Endothelial cell of umbilical vein (primary cell): ENCODE measurements around the gene NDUFB10. TPM values are rescaled to one million over a fixed set of nuclear protein-coding genes. Genes with fewer than 3 reads are reported as not detected.

Experiments used
- BruUV-seq: library from RNA; stranded (reverse); fragments of 400-500 nt; replicated peaks from 2 replicates; lab custom pipeline; 2021; lab: Mats Ljungman, UMichigan
- CTCF ChIA-PET: fragments of 300-600, 350-600 bp; sonication (Branson Sonifier 250); formaldehyde crosslinking; loops from one replicate; lab custom pipeline; 2021; ENCODE audit warnings: antibody characterized with exemption, inconsistent platforms; lab: Charles Lee
- POLR2A ChIA-PET: fragments of 300-600, 350-600 bp; sonication (Branson Sonifier 250); formaldehyde crosslinking; loops from one replicate; lab custom pipeline; 2021; ENCODE audit warnings: antibody characterized with exemption, inconsistent platforms; lab: Charles Lee
- DNase-seq: peaks from one replicate; pipeline ENCODE4 v3.0.0-alpha.2; 2011; ENCODE audit warnings: low read depth, low spot score
- FAIRE-seq: peaks from 2 replicates; lab custom pipeline; 2011; peaks lifted over from hg19 to GRCh38; lab: Jason Lieb, UNC
- H2AFZ ChIP-seq: 2 replicates; pipeline ENCODE4 v1.6.0; 2012; ENCODE audit warnings: low read depth, low read length, control low read depth, inconsistent platforms
- H3K27ac ChIP-seq: 2 replicates; pipeline ENCODE4 v1.5.1; 2011; ENCODE audit warnings: low read depth, mild to moderate bottlenecking, control low read depth, low read length, moderate library complexity; ENCODE audit not compliant: insufficient read depth
- H3K27me3 ChIP-seq, 2 experiments: 2 replicates each; pipeline versions ENCODE4 v1.6.0 to v1.6.1; 2011; ENCODE audit warnings: low read length in 2 of 2, mixed read lengths in 1 of 2; ENCODE audit not compliant: control insufficient read depth in 2 of 2, insufficient read depth in 2 of 2
- H3K36me3 ChIP-seq, 2 experiments: 2 replicates in 1 of 2; 3 replicates in 1 of 2; pipeline ENCODE4 v1.5.1; 2011; ENCODE audit warnings: low read length in 2 of 2, mild to moderate bottlenecking in 1 of 2, moderate library complexity in 1 of 2; ENCODE audit not compliant: control insufficient read depth in 2 of 2, insufficient read depth in 2 of 2; ENCODE audit errors: extremely low read depth in 1 of 2
- H3K4me1 ChIP-seq: 3 replicates; pipeline ENCODE4 v1.5.1; 2011; ENCODE audit warnings: mild to moderate bottlenecking, low read length; ENCODE audit not compliant: control insufficient read depth, insufficient read depth; ENCODE audit errors: extremely low read depth
- H3K4me2 ChIP-seq: 2 replicates; pipeline ENCODE4 v1.6.1; 2011; ENCODE audit warnings: low read length, control low read depth, mixed read lengths; ENCODE audit not compliant: insufficient read depth
- H3K4me3 ChIP-seq, 3 experiments: fragments of 200-600 bp in 1 of 3; sonication (generic), shearing (Covaris generic) in 1 of 3; replicated peaks in 1 of 3; 2 replicates each; pipeline ENCODE4 v1.5.1; 2011 to 2016; ENCODE audit warnings: control low read depth in 3 of 3, low read length in 3 of 3, mild to moderate bottlenecking in 2 of 3, inconsistent platforms in 1 of 3, low read depth in 1 of 3, moderate library complexity in 1 of 3; ENCODE audit not compliant: insufficient read depth in 1 of 3
- H3K79me2 ChIP-seq: 2 replicates; pipeline ENCODE4 v1.6.0; 2012; ENCODE audit warnings: low read length, inconsistent platforms; ENCODE audit not compliant: control insufficient read depth, insufficient read depth
- H3K9ac ChIP-seq: replicated peaks from 2 replicates; pipeline ENCODE3; 2011; ENCODE audit warnings: low read length, control low read depth; ENCODE audit not compliant: insufficient read depth; ENCODE audit errors: extremely low read depth
- H3K9me1 ChIP-seq: replicated peaks from 3 replicates; pipeline ENCODE4 v1.6.0; 2011; ENCODE audit warnings: mild to moderate bottlenecking, low read length; ENCODE audit not compliant: control insufficient read depth, insufficient read depth; ENCODE audit errors: extremely low read depth
- H3K9me3 ChIP-seq: replicated peaks from 2 replicates; pipeline ENCODE4 v1.5.1; 2012; ENCODE audit warnings: low read length, inconsistent platforms; ENCODE audit not compliant: control insufficient read depth, insufficient read depth
- H4K20me1 ChIP-seq: replicated peaks from 2 replicates; pipeline ENCODE3; 2011; ENCODE audit warnings: mild to moderate bottlenecking, low read length; ENCODE audit not compliant: control insufficient read depth, insufficient read depth; ENCODE audit errors: extremely low read depth
- EZH2 ChIP-seq: IDR thresholded peaks from 2 replicates; pipeline ENCODE4 v1.6.1; 2012; ENCODE audit warnings: borderline replicate concordance, low read depth, mild to moderate bottlenecking, moderate library complexity, low read length, inconsistent platforms; ENCODE audit not compliant: severe bottlenecking
- FOS ChIP-seq: IDR thresholded peaks from 2 replicates; pipeline ENCODE4 v1.6.1; 2011; ENCODE audit warnings: mild to moderate bottlenecking, low read length, moderate library complexity, borderline replicate concordance; ENCODE audit not compliant: insufficient read depth
- GATA2 ChIP-seq: IDR thresholded peaks from 2 replicates; pipeline ENCODE4 v1.7.0; 2011; ENCODE audit warnings: low read depth, mild to moderate bottlenecking, moderate library complexity, mixed read lengths, low read length; ENCODE audit not compliant: insufficient read length, insufficient read depth
- POLR2A ChIP-seq: IDR thresholded peaks from 2 replicates; pipeline ENCODE4 v1.6.1; 2012; ENCODE audit warnings: low read depth, mild to moderate bottlenecking, control low read depth, low read length
- dilution Hi-C: fragments of 300-500 bp; cut with MboI; formaldehyde crosslinking; loops from one replicate; pipeline ENCODE4 v1.15.0; 2019; ENCODE audit warnings: low sequenced_read_pairs; ENCODE audit not compliant: extremely low pct_ligation_motif_present
- intact Hi-C: fragments of 100-400 bp; cut with micrococcal nuclease; formaldehyde crosslinking; loops from one replicate; pipeline ENCODE4 v1.10.0; 2022
- polyA plus RNA-seq, 4 experiments: library from polyadenylated mRNA; depleted of rRNA in 3 of 4; stranded (reverse) in 3 of 4; unstranded in 1 of 4; fragments of >200 nt; gene quantifications; 2 replicates each; pipeline versions ENCODE4 v1.2.1 to v1.2.3, GENCODE V29; 2011 to 2012; ENCODE audit warnings: missing spikeins in 1 of 4
- total RNA-seq: library from RNA; stranded (reverse); gene quantifications from 2 replicates; pipeline ENCODE4 v1.2.3, GENCODE V29; 2021
- TF ChIP-seq, protein P1 (sequence below), 2 donors: IDR thresholded peaks; 1 replicate in 1 of 2; 2 replicates in 1 of 2; pipeline ENCODE4 v1.5.1; 2011; ENCODE audit warnings: low read length in 2 of 2, mild to moderate bottlenecking in 2 of 2, moderate library complexity in 2 of 2, control low read depth in 1 of 2, inconsistent platforms in 1 of 2, low read depth in 1 of 2; ENCODE audit not compliant: insufficient read depth in 1 of 2; ENCODE audit errors: extremely low read depth in 1 of 2

NDUFB10 gene
- total and polyA plus RNA-seq, 2 donors (not counting 3 experiments of a cell fraction or from before 2014, with no cell fraction given), result 124 to 167 TPM

DNA sequence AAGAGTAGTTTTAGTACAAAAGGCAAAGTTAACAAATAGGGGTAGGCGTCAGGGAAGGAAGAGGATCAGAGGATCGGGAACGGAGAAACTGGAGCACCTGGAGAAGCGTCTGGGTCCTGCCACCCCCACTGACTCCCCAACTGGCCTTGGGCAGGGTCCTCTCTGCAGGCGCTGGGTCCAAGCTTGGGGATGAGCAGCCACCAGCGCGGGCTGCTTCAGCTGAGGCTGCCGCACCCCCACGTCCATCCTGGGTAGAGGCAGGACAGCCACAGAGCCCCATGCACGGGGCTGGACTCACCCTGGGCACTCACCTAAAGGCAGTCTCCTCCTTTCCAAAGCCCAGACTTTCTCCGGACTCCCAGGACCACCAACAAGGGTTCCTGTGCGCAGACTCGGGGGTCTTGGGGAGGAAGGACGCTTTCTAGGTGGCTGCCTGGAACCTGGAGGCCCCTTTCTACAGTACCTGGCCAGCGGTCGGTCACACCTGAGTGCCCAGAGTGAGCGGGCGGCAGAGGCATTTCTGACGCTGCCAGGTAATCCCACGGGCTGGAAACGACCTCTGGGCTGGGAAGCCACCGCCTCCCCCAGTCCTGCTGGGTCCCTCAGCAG lies 42.2 kb upstream of the NDUFB10 start:
- dilution Hi-C loops, result no loop called here
- no peak overlapping the region for H3K9ac ChIP-seq
- no peak for FAIRE-seq
- H3K27me3 ChIP-seq, result peaks cover 37 to 38% of the 10 kb centered on the region in 2 experiments
- intact Hi-C loops, result loop anchor here (5.0 kb wide), 1 partner anchor 695 kb away; no protein-coding TSS in a partner anchor
- no peak overlapping the region for H2AFZ ChIP-seq
- TF ChIP-seq EZH2 (peak; percentile 75), POLR2A (no peak)
- TF ChIP-seq, protein P1, sequence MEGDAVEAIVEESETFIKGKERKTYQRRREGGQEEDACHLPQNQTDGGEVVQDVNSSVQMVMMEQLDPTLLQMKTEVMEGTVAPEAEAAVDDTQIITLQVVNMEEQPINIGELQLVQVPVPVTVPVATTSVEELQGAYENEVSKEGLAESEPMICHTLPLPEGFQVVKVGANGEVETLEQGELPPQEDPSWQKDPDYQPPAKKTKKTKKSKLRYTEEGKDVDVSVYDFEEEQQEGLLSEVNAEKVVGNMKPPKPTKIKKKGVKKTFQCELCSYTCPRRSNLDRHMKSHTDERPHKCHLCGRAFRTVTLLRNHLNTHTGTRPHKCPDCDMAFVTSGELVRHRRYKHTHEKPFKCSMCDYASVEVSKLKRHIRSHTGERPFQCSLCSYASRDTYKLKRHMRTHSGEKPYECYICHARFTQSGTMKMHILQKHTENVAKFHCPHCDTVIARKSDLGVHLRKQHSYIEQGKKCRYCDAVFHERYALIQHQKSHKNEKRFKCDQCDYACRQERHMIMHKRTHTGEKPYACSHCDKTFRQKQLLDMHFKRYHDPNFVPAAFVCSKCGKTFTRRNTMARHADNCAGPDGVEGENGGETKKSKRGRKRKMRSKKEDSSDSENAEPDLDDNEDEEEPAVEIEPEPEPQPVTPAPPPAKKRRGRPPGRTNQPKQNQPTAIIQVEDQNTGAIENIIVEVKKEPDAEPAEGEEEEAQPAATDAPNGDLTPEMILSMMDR (IDR thresholded peaks at IDR 0.05; ENCODE audit: extremely low read depth in 1 of 2, insufficient read depth in 1 of 2, low read depth in 1 of 2, low read length in 2 of 2), result no peak
- DNase-seq, result no peak
- no peak overlapping the region for H3K4me2 ChIP-seq
- H3K27ac ChIP-seq, result no peak overlapping the region
- no peaks in the 10 kb centered on the region for H4K20me1 ChIP-seq
- ChIA-PET CTCF (interaction anchor here (1.3 kb wide), 1 partner anchor 12 kb away, joined by 4 read pairs; no protein-coding TSS in a partner anchor), POLR2A (no interaction called here)
- H3K9me1 ChIP-seq, result no peaks in the 10 kb centered on the region
- H3K4me1 ChIP-seq, result no peaks in the 10 kb centered on the region
- no TSS peak for BruUV-seq
- no peak overlapping the region for H3K4me3 ChIP-seq
- no peaks in the 10 kb centered on the region for H3K9me3 ChIP-seq
- no peaks in the 10 kb centered on the region for H3K36me3 ChIP-seq
- H3K79me2 ChIP-seq, result no peaks in the 10 kb centered on the region

- Histone ChIP-seq H3K4me1 (no peaks in the 10 kb centered on the region), H3K27me3 (peaks cover 39 to 41% of the 10 kb centered on the region in 2 experiments), H3K9me1 (no peaks in the 10 kb centered on the region), H4K20me1 (no peaks in the 10 kb centered on the region), H3K4me3 (no peak overlapping the region), H3K36me3 (no peaks in the 10 kb centered on the region), H3K27ac (no peak overlapping the region), H3K79me2 (no peaks in the 10 kb centered on the region), H3K9me3 (no peaks in the 10 kb centered on the region), H2AFZ (no peak overlapping the region), H3K4me2 (no peak overlapping the region), H3K9ac (no peak overlapping the region)
- dilution Hi-C loops, result no loop called here
- intact Hi-C loops, result loop anchor here (5.0 kb wide), 1 partner anchor 696 kb away; no protein-coding TSS in a partner anchor
- DNase-seq, result no peak
- ChIA-PET POLR2A (no interaction called here), CTCF (interaction anchor here (0.9 kb wide), 1 partner anchor 28 kb away, joined by 3 read pairs; no protein-coding TSS in a partner anchor)
- BruUV-seq, result no TSS peak
- TF ChIP-seq FOS (no peak), GATA2 (no peak), EZH2 (peak; percentile 69)
- no peak for FAIRE-seq
Observed at GRCh38 chr16:1917665-1918350, 41.5 kb upstream of the NDUFB10 start.
